ENCODE measurements around the gene OMP. TPM values are rescaled to one million over a fixed set of nuclear protein-coding genes. Genes with fewer than 3 reads are reported as not detected.
A peak's percentile ranks its signal among the peaks of the same experiment; 100 is the strongest.

Gene OMP
- total RNA-seq, 1 experiment from 2014 or later: not detected

GRCh38 chr11:77066229-77067042, 36.2 kb upstream of the OMP start, which contains the start of gene CAPN5:
Gene CAPN5 (plus strand): TSS chr11:77066971. CDS start chr11:77084887, 17,916 bp downstream.
- in situ Hi-C loops (cut with HindIII; ENCODE audit: low pct_unique_long_range_greater_than_20kb, low sequenced_read_pairs): no loop called here
- peak; percentile 80 for DNase-seq (ENCODE audit: low read depth, low spot score)

DNA sequence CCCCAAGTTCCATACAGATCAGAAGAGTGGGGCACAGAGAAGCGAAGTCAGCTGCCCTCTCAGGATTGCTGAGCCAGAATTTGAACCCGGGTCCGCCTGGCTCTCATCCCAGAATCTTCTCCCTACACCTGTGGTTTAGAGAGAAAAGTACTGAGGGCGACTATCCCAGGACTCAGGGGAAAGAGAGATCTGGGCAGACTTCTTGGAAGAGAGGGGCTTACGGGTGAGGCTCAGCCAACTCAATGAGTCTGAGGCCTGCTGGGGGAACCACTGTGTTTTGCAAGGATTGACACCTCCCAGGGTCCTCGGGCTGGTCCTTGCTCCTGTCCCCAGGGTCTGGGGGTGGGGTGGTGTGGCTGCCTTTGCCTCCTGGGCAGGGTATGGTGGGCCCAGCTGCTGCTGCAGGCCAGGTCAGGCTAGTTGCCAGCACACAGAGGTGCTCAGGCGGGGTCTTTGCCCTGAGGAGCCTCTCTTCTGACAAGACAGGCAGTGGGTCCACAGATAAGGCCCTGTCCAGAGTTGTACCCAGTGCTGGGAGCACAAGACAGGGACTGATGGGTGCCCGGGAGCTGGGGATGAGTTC, 34.7 kb upstream of the OMP start:
- DNase-seq (ENCODE audit: low read depth, low spot score): no peak
- in situ Hi-C loops (cut with HindIII; ENCODE audit: low pct_unique_long_range_greater_than_20kb, low sequenced_read_pairs): no loop called here

DNA sequence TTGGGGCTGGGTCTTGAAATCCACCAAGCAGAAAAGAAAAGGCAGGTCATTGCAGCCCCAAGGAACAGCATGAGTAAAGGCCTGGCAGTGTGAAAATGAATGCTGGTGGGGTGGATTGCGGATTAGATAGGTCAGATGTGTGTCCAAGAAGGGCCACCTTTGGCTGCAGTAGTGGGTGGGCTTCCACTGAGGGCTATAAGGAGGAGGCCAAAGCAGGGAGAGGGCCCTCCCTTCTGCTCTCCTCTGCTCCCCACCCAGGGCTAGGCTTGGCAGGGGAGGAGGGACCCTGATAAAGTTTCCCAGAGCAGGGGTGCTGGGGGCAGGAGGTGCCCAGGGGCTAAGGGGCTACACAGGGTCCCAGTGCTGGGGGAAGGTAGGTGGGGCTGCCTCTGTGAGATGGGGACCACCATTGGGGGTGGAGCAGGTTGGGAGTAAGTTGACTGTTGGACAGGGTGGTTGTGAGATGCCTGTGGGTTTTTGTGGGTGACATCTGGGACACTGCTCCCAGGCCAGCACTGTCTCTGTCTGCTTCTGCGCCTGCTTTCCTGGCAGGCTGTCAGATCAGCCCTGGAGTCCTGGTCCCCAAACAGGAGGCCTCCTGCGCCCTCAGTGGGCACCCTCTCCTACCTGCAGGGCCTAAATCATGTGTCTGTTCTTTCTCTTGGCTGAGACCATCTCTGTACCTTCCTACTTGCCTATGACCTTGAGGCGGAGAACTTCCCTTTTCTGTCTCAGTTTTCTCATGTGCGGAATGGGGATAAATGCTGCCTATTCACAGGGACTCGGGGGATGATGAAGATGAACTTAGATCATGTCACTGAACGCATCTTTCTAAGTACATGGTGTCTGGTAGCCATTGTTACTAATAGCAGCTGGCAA, 33.9 kb upstream of the OMP start:
- no peak for DNase-seq (ENCODE audit: low read depth, low spot score)
- in situ Hi-C loops (cut with HindIII; ENCODE audit: low pct_unique_long_range_greater_than_20kb, low sequenced_read_pairs): no loop called here

- in situ Hi-C loops (cut with HindIII; ENCODE audit: low pct_unique_long_range_greater_than_20kb, low sequenced_read_pairs): no loop called here
These were observed 33.2 kb upstream of the OMP start for GRCh38 chr11:77069336-77069968.

DNA sequence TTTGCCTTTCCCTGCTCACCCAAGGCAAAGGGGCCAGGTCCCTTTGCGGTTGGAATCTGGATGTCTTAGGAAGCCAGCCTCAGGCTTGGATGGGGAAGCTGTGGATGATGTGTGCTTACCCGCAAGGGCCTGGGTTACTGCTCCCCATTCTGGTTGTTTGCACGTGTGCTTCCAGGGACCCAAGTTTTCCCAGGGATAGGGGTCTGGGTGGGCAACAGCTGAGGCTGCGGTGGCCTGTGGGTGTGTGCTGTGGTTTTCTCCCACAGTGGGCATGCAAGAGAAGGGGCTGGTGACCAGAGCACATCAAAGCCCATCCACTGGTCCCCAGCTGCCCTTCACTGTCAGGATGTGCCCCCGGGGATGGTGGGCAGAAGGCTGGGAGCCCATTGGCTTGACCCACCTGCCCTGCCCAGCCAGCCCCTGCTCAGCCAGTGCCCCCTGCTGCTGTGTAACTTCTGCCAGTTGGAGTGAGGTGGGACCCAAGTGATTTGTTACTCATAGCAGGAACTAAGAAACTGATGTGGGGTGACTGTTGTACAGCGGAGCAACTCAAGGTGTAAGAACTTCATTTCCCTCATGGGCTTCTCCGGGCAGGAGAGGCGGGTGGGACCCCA, 32.6 kb upstream of the OMP start:
- in situ Hi-C loops (cut with HindIII; ENCODE audit: low pct_unique_long_range_greater_than_20kb, low sequenced_read_pairs): no loop called here
- DNase-seq (ENCODE audit: low read depth, low spot score): no peak

More at GRCh38 chr11:77069336-77069968, 33.2 kb upstream of the OMP start:
- no peak for DNase-seq (ENCODE audit: low read depth, low spot score)

DNA sequence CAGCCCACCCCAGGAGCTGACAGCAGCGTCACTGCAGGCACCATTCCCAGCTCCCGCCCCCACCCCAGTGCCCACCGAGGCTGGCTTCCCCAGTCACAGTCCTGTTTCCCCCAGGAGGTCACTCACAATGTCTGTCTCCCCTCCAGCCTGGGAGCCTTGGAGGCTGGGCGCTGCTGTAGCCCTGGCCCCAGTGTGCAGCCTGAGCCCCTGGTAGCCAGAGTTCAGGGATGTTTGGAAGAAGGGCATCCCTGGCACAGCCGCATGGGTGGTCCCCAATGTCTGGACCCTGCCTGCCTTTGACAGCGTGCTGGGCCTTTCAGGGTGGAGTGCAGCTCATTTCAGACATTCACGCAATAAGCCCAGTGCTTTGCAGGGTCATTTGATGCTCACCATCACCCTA, 31.6 kb upstream of the OMP start:
- in situ Hi-C loops (cut with HindIII; ENCODE audit: low pct_unique_long_range_greater_than_20kb, low sequenced_read_pairs): no loop called here

DNA sequence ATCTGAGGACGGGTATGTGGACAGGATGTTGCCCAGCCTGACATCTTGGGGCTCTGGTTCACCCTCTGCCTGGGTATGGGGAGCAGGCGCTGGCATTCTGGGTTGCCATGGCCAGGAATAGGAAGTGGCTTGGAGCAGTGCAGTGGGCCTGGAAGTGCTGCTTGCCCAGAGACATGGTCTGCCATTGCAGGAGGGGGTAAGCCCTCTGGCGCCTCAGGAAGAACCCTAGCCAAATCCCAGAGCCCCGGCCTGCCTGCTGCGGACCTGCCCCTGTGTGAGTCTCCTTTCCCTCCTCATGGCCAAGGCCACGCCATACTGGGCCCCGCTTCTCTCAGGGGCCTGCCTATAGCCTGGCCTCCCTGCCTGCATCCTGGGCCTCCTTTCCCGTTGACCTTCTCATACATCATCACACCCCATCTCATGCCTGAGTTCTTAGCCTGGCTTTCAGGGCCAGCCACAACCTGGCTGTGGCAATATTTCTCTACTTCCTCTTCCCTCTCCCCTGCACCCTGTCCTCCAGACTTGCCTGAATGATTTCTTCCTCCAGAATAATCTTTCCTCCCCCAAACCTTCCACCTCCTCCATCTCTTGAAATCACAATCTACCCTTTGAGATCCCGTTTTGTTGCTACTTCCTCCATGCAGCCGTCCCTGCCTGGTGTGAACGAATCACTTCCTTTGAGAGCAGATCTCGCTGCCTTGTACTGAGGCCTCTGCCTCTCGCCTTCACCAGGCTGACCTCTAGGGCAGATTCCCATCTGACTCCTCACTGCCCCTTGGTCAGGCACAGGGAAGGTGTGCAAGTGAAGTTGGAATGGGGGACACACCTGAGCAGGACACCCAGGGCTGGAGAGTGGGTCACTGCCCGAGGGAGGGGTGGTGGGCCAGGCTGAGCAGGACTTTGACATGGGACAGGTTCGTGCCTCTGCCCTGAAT, 30.7 kb upstream of the OMP start:
- no peak for DNase-seq (ENCODE audit: low read depth, low spot score)
- in situ Hi-C loops (cut with HindIII; ENCODE audit: low pct_unique_long_range_greater_than_20kb, low sequenced_read_pairs): no loop called here

More for the DNA sequence above, 31.6 kb upstream of the OMP start:
- no peak for DNase-seq (ENCODE audit: low read depth, low spot score)

DNA sequence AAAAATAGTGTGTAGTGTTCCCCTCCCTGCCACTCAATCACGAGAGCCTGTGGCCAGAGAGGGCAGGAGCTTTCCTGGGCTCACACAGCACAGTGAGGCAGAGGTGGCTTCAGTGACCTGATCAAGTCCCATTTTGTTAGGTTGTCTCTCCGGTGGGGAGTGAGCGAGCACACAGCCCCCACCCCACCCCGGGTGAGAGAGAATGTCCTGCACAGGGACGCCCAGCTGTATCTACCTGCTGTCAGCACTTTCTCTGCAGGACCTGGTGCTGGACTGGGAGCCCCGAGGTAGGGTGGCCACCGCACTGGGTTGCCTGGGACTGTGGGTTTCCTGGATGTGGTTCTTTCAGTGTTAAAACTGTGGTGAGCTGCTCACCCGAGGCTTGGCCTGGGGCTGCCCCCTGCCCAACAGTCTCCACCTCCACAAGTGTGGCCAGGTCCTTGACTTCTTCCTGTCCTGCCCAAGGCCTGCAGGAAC, 29.8 kb upstream of the OMP start:
- in situ Hi-C loops (cut with HindIII; ENCODE audit: low pct_unique_long_range_greater_than_20kb, low sequenced_read_pairs): no loop called here
- no peak for DNase-seq (ENCODE audit: low read depth, low spot score)

DNA sequence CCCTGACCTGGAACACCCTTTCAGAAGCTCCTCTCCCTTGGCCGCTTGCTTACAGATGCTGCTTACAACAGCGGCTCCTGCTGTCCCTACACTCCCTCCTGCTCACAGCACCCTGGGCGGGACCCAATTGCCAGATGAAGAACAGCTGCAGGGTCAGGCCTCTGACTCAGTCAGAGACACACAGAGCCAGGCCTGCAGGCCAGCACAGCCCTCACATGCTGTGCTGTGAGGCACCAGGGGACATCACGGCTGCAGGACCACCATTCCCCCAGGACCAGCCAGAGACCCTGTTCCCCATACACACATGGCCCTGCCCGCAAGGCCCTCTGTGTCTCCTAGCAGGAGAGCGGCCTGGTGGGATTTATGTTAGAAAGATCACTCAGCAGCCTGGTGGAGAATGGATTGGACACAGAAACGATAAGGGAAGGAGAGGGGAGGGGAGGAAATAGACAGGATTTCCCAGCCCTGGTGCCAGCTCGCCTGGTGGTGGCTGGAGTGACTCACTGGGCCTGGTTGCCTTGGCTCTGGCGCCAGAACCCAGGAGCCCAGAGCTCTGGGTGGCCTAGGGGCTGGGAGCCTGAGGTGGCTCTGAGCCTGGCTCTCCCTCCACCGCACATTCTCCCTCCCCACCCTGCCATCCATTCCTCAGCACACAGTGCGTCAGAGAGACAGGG, 29.2 kb upstream of the OMP start:
- in situ Hi-C loops (cut with HindIII; ENCODE audit: low pct_unique_long_range_greater_than_20kb, low sequenced_read_pairs): no loop called here
- DNase-seq (ENCODE audit: low read depth, low spot score): no peak

DNA sequence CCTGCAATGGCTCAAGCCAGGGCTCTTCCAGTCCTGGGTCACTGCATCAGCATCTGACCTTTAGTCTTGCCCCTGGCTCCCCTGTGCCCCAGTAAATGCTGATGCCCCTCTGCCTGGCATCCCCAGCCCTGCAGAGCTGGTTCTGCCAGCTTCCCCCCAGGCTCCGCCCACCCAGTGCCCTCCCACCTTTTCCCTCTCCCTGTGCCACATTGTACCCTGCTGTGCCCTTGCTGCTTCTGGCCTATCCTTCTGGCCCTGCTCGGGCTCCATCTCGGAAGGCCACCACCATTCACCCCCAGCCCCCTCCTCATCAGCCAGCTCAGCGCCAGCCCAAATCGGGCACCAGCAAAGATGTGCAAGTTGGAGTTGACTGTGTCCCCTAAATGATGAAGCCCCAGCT, 28.4 kb upstream of the OMP start:
- no peak for DNase-seq (ENCODE audit: low read depth, low spot score)
- in situ Hi-C loops (cut with HindIII; ENCODE audit: low pct_unique_long_range_greater_than_20kb, low sequenced_read_pairs): no loop called here

- in situ Hi-C loops (cut with HindIII; ENCODE audit: low pct_unique_long_range_greater_than_20kb, low sequenced_read_pairs): no loop called here
- no peak for DNase-seq (ENCODE audit: low read depth, low spot score)
These were observed 27.9 kb upstream of the OMP start for GRCh38 chr11:77074626-77075221.

- DNase-seq (ENCODE audit: low read depth, low spot score): no peak
These were observed 27.2 kb upstream of the OMP start for GRCh38 chr11:77075425-77075905.

GRCh38 chr11:77079666-77080065, 23.0 kb upstream of the OMP start:
- in situ Hi-C loops (cut with HindIII; ENCODE audit: low pct_unique_long_range_greater_than_20kb, low sequenced_read_pairs): no loop called here
- DNase-seq (ENCODE audit: low read depth, low spot score): no peak

More at GRCh38 chr11:77075425-77075905, 27.2 kb upstream of the OMP start:
- in situ Hi-C loops (cut with HindIII; ENCODE audit: low pct_unique_long_range_greater_than_20kb, low sequenced_read_pairs): no loop called here

DNA sequence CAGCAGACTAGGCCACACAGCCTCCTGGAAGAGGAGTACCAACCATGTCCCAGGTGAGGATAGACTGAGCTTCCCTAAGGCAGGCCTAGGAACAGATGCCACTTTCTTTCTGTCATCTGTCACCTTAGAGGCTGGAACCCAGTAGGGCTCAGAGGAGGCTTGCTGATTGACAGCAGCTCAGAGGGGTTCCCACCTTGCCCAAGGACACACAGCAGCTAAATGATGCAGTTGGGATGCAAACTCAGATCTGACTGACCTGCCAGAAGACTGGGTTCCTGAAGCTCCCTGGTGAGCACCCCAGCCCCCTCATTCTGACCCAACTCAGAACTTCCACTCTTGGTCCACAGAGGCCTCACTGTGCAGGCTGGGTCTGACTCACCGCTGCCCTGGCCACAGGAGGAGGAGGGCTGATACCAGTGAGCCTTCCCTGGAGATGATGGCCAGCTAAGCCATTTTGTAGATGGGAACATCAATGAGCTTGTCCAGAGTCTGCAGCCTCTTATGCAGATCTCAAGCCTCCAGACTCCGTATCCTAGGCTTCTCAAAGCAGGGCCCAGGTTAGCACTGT, 21.9 kb upstream of the OMP start:
- DNase-seq (ENCODE audit: low read depth, low spot score): no peak

GRCh38 chr11:77081381-77081851, 21.2 kb upstream of the OMP start:
- in situ Hi-C loops (cut with HindIII; ENCODE audit: low pct_unique_long_range_greater_than_20kb, low sequenced_read_pairs): no loop called here
- DNase-seq (ENCODE audit: low read depth, low spot score): no peak

More for the DNA sequence above, 21.9 kb upstream of the OMP start:
- in situ Hi-C loops (cut with HindIII; ENCODE audit: low pct_unique_long_range_greater_than_20kb, low sequenced_read_pairs): no loop called here
